ENCODE data around the gene PHC2.

PHC2 gene

DNA sequence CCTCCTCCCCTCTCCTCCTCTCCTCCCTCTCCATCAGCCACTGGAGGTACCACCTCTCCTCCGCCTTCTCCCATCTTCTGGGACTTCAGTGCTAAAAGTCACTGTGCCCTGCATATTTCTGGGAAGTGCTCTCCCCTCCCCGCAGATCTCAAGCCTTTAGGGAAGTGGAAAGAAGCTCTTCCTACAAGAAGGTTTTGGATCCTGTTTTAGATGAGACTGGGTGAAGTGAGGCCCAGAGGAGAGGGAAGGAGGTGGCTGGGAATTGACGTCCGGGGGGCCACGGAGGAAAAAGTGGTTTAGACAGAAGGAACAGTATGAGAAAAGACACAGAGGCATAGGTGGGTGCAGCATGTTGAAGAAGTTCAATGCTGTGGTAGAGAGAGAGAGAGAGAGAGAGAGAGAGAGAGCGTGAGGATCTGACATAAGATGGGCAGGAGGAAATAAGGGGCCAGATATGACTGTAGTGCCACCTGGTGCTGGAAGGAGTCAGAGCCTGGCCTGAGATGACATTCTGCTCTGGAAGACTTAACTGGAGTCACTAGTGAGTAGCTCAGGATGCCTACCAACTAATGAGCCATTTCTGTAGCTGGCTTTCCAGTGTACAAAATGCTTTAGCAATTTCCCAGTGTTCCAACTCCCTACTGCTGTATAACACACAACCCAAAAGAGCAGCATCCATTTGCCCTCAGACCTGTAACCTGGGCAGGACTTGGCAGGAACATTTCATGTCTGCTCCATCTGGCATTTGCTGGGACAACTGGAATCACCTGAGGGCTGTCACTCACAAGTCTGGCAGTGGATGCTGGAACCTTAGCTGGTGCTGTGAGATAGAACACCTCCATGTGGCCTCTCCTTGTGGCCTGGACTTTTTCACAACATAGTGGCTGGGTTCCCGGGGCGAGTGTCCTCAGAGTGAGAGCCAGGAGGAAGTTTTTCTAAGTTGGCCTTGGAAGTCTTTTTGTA, 24.9 kb upstream of the PHC2 start:
- DNase-seq (ENCODE audit: low read depth in 2 of 2) = peak in 1 of 2 donors; percentile 7

DNA sequence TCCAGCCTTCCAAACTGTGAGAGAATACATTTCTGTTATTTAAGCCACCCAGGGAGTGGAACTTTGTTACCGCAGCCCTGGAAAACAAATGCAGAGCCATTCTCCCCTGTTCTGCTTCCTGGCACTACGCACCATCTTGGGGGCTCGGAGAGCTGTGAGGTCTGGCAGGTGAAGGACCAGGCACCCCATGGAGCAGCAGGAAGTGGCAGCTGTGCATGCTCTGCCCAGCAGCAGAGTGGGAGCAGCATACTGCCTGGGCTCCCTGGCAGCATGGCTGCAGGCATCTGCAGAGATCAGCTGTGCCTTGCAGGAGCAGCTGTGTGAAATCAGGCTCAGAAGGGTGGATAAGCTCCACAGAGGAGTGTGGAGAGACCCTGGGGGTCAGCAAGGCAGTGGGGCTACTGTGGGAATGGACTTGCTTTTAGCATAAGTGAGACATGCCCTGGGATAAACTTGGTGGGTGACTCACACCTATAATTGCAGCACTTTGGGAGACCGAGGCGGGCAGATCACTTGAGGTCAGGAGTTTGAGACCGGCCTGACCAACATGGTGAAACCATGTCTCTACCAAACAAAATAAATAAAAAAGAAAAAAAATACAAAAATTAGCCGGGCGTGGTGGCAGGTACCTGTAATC, 23.9 kb upstream of the PHC2 start:
- DNase-seq (ENCODE audit: low read depth in 2 of 2) = no peak

DNA sequence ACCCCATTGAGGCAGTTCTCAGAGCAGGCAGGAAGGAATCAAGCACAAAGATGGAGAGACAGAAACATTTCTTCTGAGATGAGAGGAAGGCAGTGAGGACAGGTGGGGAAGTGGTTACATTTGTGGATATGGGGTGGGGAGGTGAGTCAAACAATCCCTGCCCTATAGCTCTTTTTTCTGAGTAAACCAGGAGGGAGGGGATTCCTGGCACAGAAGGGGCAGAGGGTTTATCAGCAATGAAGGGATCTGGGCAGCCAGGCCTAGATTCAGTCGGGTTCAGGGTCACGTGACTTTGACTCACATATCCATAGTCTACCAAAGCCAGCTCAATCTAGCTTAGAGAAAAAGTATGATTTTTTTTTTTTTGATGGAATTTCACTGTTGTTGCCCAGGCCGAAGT, 15.7 kb upstream of the PHC2 start:
- no peak for DNase-seq (ENCODE audit: low read depth in 2 of 2)

DNA sequence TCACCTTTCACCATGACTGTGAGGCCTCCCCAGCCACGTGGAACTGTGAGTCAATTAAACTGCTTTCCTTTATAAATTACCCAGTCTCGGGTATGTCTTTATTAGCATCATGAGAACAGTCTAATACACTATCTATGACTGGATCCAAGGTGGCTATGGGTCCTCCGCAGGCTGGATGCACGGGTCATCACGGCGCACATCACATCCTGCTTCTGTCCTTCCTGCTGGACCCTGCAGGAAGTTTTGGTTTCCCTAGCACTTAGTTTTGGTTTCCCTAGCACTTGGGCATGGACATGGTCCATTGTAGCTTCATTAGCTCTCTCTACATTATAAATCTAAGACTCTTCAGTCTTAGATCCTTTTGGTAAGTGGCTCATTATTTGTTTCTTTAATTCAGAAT, 14.2 kb upstream of the PHC2 start:
- DNase-seq (ENCODE audit: low read depth in 2 of 2) = no peak

DNA sequence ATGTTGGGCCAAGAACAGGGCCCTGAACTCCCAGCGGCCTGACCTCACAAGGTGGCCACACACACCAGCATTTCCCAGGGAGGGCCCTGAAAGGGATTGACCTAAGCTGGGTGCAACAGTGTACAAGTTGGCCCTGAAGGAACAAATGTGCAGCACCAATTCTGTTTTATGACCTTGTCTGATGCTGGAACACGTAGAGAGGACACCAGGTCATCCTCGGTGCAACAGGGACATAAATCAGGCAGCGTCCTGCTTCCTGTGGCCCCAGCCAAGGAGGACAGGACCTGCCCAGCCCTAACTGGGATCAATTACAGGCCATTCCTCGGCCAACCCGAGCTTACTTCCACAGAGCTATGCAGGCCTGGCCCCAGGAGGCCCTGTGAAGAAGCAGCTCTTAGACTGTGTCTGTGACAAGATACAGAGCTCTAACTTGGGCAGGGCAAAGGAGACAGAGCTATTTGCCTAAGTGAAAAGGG, 12.8 kb upstream of the PHC2 start:
- DNase-seq (ENCODE audit: low read depth in 2 of 2) = no peak

DNA sequence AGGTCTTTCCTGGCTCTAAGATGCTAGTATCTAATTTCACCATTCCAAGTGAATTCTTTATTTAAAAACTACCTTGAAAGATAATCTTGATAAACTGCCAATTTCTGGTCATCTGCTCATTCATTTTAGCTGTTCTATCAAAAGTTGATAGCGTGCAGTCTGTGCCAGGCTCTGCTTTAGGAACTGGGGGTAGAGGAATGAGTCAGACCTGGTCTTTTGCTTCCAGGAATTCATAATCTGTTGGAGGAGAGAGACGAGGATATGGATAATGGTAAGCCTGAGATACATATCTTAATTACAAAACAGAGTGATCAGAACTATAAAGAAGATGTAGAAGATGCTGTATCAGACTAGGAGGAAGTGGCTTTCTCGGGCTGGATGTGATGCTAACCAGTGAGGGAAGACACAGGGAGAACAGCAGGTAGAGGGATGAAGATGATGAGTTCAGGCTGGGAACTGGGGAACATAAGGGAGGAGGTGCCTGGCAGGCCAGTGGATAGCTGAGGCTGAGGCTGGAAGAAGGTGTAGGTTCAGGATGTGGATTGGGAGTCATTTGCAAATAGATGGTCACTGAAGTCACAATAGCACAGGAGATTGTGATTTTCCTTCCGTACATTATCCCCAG, 12.3 kb upstream of the PHC2 start:
- no peak for DNase-seq (ENCODE audit: low read depth in 2 of 2)

DNA sequence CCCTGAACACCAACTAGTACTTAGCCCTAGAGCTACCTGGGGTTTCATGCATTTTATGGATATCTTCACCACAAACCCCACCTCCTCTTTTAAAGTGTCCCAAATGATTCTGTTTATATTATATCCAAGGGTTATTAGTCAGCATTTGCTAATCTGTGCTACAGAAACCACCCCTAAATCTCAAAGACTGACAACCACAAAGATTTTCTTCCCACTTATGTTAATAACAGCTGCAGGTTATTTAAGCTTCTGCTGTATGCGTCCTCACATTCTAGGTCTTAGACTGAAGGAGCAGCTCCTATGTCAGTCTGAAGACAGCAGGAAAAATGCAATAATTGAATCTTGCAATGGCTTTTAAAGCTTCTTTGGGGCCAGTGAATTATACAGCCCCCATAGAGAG, 11.2 kb upstream of the PHC2 start:
- DNase-seq (ENCODE audit: low read depth in 2 of 2) = no peak

DNA sequence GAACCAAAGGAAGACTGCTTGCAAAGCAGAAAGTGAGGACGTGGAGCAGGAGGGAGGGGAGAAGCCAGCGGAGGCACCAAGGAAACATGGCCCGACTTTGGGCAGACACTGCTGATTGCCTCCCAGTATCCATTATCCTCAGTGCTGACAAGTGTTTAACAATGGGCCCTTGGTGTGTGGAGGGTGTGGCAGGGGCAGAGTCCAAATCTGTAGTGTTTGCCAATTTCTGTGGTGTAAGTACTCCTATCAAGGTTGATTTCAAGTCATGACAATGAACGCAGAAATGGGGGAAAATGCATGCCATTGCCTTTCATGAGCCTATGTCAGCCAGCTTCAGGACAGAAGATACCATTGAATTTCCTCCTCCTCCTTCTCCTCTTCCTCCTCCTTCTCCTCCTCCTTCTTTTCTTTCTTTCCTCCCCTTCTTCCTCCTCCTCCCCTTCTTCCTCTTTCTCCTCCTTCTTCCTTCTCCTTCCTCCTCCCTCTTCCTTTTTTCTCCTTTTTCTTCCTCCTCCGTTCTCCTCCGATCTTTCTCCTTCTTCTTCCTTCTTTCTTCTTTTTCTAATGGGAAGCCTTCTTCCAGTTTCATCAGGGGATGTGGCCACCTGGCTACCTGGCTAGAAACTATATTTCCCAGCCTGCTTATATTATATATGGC, 10.3 kb upstream of the PHC2 start:
- DNase-seq (ENCODE audit: low read depth in 2 of 2) = no peak

DNA sequence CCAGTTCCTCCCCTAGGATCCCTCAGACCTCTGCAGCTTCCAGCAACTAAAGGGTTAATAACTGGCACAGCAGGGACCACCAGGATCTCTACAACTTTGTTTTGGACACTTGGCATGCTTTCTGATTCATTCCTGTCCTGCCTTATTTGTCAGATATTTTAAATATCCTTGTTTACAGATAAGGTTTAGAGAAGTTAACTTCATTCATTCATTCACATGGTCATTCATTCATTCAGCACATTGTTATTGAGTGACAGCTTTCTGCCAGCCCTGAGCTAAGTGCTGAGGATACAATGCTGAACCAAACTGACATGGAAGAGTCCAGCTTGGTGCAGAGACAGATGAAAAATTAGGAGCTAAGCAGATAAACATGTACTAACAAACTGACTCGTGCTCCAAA, 8.8 kb upstream of the PHC2 start:
- no peak for DNase-seq (ENCODE audit: low read depth in 2 of 2)

DNA sequence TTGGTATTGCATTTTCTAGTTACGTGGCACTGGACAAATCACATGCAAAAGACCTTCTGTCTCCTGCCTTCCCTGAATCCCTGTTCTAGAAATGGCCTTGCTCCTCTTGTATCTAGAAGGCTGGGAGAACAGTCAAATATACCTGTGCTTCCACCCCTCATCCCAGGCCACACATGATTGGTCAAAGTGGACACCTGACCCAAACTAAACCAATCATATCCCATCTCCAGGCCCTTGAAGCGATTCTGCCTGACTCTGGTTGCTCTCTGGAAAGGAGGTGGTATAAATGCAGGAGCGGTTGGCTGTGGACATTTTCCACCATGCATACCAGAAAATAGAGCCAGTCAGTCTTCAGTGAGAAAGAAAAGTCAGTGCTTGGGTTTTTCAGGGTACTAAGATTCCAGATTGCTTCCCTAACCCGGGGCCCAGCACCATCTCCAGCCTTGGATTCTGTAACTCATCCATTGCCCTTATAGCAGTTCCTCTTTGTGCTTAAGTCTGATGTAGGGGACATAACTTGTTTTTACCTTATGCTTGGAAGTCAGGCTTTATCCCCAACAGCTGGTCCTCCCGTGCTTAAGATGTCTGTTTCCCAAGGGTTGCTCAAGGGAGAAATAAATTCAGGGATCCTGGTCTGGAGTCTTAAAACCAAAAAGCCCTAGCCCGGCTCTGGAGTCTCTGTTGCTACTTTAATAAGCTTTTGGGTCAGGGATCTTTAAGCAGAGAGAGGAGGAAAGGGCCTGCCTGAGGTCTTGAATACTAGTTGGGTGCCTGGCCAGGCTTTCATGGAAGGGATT, 7.7 kb upstream of the PHC2 start:
- no peak for DNase-seq (ENCODE audit: low read depth in 2 of 2)

DNA sequence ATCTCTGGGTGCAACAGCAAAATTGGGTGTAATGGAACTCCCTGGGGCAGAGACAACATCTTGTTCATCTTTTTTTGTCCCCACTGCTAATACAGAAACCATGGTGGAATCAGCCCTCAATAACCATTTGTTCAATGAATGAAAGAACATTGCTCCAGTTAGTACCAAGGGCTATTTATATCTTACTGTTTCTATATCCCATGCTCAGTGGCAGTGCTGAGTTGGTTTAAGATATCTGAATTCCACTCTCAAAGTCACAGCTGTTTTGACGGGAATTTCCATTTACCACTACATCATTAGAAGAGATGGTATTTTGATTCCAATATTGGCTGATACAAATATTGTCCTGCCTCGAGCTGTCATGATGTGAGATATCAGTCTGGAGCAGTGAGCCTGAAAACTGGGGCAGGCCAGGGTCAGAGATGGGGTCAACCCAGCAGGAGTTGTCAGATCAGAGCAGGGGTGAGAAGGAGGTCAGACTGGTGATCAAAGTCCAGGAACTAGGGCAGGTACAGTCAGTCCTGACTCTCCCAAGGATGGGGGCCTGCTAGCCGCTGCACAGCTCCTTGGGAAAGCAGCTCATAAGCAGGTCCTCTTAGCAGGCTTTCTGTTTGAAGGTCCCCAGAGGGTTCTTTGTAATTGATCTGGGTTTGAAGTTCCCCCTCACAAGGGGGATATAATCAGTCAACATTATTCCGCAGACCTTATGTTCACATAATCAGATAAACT, 5.8 kb upstream of the PHC2 start:
- no peak for DNase-seq (ENCODE audit: low read depth in 2 of 2)

DNA sequence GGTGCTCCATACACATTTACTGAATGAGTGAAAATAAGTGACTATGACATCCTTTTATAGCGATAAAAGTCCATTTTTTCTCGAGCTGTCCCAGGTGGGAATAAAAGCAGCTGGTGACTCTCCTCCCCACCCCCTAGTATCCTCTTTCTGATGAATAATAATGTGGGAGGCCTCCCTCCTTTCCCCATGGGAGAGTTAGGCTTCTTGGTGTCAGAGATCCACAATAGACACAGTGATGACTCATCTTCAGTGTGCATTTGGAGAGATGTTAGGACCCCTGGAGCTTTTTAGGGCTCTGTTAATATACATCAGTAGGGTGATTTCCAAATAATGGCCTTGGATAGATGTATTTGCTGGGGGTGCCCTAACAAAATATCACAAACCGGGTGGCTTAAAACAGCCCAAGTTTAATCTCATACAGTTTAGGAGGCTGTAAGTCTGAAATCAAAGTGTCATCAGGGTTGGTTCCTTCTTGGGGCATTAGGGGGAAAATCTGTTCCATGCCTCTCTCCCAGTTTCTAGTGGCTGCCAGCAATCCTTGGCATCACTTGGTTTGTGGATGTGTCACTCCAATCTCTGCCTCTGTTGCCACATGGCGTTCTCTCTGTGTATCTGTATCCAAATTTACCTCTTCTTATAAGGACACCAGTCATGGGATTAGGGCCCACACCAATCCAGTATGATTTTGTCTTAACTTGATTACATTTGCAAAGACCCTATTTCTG, 4.4 kb upstream of the PHC2 start:
- DNase-seq (ENCODE audit: low read depth in 2 of 2) = no peak

DNA sequence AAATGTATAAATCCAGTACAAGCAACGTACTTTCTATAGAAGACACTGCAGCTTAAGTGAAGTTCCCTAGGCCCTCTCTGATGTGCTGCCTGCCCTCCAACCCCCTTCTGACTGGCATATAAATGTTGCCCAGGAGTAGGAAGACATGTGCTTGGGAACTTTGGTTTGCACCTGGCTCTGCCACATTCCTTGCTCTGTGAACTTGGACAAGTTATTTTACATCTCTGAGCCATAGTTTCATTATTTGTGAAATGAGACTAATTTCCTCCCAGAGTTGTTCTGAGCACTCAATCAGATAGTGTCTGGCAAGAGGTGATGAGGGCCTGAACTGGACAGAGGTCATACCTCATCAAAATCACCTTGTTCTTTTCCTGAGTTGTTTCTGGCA, 3.5 kb upstream of the PHC2 start:
- no peak for DNase-seq (ENCODE audit: low read depth in 2 of 2)

DNA sequence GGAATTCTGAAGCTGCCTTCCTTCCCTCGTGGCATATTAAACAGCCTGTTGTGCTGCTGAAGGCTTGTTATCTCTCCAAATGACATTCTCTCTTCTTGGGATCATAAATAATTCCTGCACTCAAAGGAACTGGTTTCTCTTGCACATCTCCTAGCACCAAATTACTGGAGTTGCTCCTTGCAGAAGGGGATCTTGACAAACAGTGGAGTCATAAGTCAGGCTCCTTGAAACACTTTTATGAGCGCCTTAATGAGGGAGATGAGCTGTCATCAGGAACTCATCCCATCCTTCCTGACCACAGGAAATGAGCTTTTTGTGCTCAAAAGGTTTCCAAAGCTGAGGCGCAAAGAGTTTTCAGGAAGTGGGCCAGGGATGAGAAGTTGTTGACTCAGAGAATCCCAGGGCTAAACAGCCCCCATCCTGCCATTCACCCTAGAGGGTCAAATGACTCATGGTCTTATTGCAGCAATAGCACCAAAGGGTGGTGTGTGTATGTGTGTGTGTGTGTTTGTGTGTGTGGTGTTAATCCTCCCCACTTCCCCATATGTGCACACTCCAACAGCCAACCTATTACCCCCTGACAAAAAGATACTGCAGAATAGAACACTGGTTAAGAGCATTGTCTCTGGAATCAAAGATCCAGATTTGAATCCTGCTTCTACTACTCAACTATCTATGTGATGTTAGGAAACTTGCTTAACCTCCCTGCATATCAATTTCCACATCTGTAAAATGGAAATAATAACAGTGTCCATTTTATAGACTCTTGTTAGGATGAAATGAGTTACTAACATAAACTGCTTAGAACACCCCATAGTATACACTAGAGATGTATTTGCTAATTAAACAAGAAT, 2.8 kb upstream of the PHC2 start:
- DNase-seq (ENCODE audit: low read depth in 2 of 2) = no peak

DNA sequence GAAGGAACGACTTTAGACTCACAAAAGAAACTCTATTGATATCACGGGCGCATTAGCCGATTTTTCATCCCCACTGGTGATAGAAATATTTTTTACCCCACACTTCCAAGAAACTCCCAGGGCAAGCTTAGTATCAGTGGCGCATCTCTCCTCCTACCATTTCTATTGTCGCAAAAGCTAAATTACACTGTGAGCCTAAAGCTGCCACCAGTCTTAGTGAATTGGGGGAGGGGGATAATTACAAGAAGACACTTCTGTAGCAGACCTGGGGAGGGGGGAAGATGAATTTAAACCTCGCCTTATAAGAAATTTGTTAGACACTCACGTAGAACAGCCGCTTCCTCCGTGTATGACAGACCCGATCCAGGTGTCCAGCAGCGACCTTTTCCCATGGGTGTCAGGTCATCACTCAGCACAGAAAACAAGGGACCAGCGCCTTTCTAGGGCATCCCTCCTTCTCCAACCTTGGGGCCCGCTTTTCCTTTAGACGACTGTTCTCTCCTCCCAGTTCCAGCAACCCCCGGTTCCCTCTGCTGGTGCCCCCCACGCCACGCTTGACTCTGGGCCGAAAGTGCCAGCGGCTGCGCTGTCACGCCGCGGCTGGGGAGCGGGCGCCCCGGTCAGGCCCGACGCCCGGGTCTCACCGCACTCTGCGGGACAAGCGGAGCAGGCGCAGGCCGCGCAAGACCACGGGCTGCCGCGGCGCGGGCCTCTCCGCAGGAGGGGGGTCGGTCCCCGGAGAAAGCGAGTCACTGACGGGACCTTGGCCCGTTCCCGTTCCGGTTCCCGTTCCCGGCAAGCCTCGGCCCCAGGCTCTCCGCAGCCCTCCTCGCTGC, 821 bp downstream of the PHC2 start:
- no peak for DNase-seq (ENCODE audit: low read depth in 2 of 2)

DNA sequence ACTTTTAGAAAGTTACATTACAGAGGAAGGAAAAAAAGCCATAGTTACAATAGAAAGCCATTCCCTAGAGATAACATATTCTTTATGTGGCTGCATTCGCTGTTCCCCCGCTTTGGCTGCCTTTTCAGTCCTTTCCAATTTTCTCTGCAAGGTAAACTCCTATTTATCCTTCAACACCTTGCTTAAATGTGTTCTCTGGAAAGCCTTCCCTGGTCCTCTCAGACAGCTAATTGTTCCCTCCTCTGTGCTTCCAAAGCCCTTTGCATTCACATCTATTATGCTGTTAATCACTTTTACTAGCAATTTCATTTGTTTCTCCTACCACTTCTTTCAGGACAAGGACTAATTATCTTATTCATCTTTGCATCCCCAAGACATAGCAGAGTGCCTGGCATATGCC, 1.6 kb downstream of the PHC2 start:
- no peak for DNase-seq (ENCODE audit: low read depth in 2 of 2)

DNA sequence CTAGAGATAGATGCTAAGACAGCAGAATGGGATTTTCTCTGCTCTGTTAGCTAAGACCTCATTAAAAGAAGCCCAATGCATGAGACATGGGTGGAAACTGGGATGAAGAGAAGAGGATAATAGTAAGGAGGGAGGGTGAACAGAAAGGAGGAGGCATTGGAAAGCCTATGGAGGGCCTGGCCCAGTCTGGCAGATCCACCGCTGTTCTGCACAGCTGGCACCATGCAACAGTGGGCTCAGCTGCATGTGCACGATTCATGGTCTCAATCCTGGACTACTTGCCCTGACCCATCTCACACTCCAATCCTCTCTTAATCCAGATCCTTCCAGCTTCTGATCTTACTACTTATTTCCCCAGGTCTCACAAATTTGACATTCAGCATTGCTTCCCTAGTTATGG, 2.2 kb downstream of the PHC2 start:
- no peak for DNase-seq (ENCODE audit: low read depth in 2 of 2)

DNA sequence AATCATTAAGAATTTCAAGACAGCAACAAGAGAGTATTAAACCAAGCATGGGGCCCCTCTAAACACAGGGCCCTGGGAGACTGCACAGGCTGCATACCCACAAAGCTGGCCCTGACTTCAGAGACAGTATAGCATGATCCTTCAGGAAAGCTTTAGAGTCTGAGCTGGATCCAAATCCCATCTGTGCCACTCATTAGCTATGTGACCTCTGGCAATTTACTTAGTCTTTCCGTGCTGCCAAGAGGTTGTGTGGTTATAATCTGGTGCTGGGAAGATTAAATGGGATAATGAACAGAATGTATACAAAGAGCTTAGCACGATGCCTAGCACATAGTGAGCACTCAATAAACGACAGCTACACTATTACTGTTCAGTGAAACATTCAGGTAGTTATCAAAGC, 4.0 kb downstream of the PHC2 start:
- DNase-seq (ENCODE audit: low read depth in 2 of 2) = no peak
